NCI-H2196 treated with DMSO at 0.1 percent for 48 hours (cell line): ENCODE data around the gene CDKAL1.
"Not testable (repeated sequence)": the region's sequence is repeated elsewhere in the genome, so short reads cannot be mapped to it uniquely, and the experiment has no call there.

Source experiments
- DNase-seq: peaks from one replicate; lab custom pipeline; 2025; ENCODE audit not compliant: unreplicated experiment; lab: John Stamatoyannopoulos, UW

Gene CDKAL1

DNA sequence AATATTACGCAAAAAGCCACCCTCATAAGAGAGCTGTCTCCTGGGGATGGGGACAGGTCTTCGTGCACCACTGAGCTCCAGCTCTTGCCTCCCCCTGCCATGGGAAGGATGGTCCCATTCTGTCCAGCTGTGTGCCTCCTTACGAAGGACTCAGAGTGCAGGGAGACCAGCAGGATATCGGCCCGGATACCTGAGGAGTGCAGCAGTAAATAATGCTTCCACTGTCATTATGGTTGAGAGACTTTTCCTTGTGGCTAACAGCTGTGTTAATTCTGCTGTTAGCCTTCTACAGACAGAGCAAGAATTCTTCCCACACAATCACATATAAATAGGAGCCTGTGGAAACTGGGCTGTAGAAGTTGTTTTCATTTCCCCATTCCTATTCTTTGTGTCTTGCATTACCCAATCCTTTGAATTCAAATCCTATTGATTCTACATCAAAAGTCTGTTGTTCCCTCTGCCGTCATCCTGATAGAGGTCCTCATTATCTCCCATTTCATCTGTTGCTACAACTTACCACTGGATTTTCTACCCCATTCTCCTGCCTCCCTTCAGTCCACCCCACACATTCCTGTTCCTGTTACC, 694.7 kb downstream of the CDKAL1 start:
- no peak for DNase-seq

DNA sequence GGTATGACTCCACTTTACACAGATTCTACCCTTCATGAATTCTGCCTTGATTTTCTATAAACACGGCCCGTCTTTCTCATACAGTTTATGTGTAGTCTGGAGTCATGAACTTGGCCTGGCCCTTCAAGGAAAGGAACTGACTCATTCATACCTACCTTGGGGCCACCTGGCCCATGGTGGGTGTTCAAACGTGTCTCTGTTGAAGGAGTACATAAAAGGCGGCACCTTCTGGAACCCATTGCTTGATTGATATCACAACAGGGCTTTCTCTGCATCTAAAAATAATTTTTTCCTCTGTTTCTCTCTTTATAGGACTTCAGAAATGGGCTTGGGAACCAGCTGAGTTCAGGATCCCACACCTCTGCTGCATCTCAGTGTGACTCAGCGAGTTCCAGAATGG, 696.3 kb downstream of the CDKAL1 start:
- DNase-seq, result no peak

DNA sequence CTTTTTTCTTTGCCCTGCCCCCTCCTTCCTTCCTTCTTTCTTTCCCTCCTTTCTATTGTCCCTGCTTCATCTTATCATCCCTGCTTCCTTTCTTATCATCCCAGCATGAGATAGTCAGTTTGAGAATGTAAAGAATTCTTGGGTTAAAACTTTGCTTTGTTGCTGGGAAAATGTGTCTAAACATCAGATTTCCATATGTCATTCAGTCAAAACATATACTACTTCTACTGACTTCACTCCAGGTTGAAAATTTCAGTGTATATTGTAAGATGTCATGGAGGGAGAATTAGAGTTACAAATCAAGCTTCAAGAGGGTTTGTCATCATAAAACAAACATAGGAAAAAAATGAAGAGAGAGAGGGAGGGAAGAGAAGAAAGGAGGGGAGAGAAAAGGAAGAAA, 700.9 kb downstream of the CDKAL1 start:
- no peak for DNase-seq

DNA sequence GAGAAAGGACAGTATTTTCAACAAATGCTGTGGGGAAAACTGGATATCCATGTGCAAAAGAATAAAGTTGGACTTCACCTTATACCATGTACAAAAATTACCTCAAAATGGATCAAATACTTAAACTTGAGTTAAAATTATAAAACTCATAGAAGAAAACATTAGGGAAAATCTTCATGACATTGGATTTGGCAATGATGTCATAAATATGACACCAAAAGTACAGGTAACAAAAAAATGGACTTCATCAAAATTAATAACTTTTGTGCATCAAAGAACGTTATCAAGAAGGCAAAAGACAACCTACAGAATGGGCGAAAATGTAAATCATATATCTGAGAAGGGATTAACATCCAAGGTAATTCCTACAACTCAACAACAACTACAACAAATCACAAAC, 704.0 kb downstream of the CDKAL1 start:
- no peak for DNase-seq

DNA sequence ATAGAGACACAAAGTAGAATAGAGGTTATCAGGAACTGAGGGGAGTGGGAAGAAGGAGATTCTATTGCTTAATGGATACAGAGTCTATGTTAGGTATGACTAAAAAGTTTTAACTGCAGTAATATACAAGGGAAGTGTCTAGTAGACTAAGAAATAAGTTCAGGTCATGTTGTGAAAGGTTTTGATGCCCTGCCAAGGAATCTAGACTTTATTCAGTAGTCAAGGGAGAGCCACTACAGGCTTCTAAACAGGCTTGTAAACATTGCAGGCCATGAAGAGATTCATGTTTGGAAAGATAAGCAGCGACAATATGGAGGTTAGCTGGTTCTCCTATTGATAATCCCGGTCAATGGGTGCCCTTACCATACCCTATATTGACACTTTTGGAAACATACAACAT, 706.5 kb downstream of the CDKAL1 start:
- no peak for DNase-seq

DNA sequence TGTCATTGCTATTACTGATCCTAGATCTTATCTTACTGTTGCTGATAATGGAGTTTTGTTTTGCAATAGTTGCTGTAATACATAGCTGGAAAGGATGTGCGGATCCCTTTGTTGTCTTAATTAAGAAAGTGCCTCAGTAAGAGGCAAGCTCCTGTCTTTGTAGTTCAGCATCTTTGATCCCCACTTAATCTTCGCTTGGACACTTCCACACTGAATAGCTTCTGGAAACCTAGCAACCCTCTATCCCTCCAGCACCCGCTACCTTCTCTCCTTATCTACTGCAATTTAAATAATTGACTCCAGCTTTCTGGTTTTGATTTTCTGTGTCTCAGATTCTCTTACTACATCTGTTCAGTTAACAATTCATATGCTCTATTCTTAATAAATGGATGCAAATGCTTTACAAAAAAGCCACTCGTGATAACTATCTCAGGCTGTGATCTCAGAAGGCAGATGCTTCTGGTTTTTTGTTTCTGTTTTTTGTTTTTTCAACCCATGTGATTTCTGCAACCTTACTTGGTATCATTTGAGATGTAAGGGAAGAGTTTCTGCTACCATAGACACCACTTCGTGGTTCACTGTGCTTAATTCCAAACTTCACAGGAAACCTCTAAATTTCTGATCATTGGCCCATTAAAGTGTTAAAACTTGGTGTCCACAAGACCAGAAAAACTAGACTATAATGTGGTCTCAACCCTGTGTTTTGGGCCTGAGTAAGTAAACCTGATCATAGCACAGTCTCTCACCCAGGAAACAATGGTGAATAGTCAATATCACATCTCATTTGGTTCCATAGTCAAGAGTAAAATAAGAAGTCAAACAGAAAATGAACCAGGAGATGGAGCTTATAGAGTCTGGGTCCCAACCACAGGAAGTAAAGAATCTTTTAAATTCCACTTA, 707.2 kb downstream of the CDKAL1 start:
- DNase-seq, result no peak

DNA sequence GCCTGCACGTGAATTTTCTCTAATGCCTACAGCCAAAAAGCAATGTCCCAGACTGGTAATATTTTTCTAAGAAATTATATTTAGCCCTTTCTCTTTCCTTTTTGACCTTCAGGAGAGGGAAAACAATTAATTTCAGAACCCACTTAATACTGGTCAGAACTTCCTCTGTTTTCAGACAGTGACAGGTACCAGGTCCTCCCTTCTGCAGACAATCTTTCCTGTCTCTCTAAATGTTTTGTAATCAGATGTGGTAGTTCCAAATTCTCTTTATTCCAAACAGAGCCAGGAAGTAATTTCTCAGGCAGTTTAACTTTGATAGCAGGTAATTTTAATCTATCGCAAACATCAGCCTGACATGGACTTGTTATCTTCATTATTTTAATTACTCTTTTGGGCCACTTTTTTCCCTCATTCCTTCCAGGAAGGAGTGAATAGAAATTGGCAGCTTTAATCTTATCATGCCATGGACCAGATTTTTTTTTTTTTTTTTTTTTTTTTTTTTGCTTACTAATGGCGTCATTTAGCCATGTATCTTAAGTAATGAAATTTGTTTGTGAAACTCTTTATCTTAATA, 710.7 kb downstream of the CDKAL1 start:
- DNase-seq, result no peak

DNA sequence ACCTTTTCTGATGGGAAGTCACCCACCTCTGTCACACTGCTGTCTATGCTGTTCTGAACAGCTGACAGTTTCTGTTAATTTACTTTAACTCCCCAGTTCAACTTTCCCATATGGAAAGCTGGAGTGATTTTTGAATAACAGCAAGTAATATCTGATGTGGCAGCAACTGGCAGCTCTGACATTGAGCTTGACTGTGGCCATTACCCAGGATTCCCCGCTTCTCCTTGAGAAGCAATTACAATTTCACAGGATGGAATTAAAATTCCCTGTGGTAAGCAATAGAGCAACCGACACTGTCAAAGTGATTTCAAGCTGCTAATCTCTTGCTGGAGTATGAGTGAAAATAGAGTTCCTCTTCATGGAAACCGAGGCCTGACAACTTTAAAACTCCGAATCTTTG, 711.2 kb downstream of the CDKAL1 start:
- no peak for DNase-seq

DNA sequence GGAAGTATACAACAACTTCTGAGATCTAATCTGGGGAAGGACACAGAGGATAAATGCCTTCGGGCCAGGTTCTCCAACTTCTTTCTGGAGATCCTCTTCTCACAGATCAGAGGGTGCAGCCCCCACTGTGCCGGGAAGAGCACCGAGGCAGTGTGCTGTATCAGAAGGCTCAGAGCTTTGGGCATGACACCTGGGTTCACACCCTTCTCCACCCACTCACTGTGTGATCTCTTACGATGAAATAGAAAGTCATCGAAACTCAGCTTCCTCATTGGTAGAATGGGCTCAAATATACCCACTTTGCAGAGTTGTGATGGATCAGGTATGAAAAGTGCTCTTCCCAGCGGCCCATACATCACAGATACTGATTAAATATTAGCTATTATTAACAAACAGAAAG, 711.8 kb downstream of the CDKAL1 start:
- DNase-seq, result no peak

DNA sequence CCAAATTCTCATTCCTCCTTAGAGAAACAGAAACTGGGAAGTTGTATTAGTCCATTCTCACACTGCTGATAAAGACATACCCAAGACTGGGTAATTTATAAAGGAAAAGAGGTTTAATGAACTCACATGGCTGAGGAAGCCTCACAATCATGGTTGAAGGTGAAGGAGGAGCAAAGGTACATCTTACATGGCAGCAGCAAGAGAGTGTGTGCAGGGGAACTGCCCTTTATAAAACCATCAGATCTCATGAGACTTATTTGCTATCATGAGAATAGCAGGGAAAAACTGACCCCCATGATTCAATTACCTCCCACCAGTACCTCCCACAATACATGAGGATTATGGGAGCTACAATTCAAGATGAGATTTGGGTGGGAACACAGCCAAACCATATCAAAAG, 720.2 kb downstream of the CDKAL1 start:
- DNase-seq, result not testable (repeated sequence)

DNA sequence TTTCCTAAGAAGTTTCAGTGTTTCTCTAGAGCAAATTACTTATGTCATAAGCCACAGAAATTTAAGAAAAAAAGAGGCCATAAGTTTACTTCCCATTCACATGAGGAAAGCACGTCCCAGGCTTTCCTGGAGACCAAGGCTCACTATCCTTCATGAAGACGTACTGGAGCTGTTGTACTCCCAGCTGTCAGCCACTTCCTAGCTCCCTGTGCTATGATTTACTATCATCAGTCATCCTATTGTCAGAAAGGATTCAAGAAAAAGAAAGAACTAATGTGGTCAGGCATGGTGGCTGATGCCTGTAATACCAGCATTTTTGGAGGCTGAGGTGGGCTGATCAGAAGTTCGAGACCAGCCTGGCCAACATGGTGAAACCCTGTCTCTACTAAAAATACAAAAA, 721.9 kb downstream of the CDKAL1 start:
- DNase-seq, result no peak

DNA sequence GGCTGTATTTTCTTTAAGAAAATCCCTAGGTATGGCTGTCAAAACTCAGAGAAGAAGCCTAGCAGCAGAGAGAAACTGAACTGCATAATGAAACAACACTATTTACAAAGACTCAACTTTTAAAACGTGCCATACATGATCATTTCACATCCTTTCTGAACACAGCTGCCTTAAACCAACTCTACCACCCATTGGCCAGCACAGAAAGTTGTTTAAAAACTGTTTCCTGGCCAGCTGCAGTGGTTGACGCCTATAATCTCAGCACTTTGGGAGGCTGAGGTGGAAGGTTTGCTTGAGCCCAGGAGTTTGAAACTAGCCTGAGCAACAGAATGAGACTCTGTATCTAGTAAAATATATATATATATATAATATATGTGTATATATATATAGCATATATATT, 722.9 kb downstream of the CDKAL1 start:
- DNase-seq, result no peak

DNA sequence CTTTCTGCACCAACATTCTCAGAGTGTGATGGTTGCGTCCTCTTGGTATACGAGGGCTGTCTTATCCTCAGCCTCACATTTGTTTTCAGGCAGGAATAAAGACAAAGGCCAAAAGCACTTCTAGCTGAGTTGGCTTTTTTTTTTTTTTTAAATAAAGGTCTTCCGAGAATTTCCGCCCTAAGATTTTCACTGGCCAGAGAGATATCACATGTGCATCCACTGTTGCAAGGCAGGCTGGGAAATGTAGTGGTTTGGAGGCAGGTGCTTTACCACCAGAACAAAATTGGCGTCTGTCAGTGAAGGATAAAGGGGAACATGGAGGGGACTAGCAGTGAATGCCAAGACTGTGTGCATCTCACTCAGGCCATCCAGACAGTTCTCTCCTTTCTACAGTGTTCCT, 724.4 kb downstream of the CDKAL1 start:
- no peak for DNase-seq

DNA sequence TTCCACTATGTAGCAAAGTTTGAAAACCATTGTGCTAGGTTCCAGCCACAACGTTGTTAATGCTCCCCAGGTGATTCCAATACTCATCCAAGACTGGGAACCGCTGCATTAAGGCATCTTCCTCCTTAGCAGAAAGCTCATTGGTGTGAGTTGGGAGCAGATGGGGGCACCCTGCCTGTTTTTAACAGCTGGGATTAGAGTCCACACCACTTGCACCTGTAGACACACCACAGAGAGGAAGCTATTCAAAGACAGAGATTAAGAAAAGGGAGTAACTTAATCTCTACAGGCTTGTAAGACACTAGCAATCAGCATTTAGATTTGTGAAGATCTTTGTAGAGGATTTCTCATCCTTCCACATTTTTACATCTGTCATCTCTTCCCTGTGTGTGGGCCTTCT, 725.4 kb downstream of the CDKAL1 start:
- no peak for DNase-seq

DNA sequence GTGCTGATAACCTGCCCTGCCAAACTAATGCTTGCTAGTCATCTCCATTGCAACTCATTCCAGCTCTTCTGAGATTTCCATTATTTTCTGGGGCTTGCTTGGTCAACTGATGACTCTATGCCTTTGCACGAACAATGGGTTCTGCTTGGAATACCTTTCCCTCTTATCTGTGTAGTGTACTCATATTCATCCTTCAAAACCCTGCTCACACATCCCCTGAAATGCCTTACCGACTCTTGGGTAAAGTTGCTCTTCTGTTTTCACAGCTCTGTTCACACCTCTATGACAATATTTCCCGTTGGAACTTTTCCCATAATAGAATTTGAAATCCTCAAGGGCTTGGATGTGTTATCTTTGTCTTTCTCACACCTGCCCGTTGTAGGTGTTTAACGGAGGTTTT, 728.2 kb downstream of the CDKAL1 start:
- DNase-seq, result no peak

DNA sequence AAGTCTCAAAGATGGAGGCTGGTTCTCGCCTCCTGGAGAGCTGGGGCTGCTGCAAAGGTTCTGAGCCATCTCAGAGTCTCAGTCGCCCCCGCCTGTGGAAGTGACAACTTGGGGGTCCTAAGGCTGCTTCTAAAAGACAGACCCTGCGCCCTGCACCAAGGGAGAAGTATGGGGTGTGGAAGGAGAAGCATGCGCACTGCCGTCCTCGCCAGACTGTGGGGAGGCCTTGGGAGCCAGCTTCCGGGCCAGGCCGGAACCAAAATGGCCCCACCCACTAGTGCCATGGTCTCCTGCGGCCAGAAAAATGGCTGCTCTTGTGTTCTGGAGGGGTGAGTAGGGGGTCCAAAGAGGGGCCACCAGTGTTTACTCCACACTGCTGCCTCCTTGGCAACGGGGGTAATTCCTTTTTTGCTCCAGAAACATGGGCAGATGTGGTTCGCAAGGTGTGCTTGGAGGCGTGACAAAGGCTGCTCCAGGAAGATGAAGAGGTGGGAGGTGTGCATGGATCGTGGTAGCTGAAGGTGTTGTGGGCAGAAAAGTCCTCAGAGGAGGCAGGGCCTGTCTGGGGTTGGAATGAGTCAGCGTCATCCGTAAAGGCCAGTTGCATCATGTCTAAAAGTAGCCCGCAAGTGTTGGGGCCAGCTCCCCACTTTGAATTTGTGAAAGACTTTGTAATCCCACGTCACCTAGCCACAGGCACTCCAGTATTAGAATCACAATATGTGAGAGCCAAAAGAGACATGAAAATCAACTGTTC, 729.5 kb downstream of the CDKAL1 start:
- DNase-seq, result peak; percentile 68

DNA sequence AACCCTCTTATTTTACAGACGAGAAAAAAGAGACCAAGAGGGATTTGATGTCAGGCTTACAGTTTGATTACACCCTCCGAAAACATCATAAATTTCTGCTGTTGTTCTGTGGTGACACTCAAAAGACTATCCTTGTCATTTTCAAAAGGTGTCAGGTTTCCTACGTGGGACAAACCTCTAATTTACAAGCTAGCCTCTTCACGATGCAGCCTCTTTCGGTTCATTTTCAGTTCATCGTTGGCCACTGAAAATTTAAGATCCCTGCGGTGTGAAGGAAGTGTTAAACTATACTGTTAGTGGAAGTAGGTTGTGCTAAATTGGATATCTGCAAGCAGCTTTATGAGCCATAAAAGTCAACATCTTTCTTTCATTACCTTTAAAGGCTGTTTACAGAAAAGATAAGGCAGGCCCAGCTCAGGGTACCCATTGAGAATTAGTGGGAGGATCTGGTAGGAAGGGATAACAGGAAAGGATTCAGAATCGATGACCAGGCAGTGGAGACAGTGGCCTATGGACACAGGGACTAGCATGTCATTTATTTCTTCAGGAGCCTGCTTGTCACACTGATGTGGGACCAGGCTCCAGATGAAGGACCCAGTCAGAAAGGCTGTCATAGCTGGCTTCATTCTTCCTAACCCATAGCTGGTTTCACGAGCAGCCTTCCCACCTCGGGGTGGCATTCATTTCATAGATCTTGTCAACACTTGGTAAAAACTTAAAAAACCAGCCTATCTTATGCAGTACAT, 730.2 kb downstream of the CDKAL1 start:
- peak; percentile 68 for DNase-seq

DNA sequence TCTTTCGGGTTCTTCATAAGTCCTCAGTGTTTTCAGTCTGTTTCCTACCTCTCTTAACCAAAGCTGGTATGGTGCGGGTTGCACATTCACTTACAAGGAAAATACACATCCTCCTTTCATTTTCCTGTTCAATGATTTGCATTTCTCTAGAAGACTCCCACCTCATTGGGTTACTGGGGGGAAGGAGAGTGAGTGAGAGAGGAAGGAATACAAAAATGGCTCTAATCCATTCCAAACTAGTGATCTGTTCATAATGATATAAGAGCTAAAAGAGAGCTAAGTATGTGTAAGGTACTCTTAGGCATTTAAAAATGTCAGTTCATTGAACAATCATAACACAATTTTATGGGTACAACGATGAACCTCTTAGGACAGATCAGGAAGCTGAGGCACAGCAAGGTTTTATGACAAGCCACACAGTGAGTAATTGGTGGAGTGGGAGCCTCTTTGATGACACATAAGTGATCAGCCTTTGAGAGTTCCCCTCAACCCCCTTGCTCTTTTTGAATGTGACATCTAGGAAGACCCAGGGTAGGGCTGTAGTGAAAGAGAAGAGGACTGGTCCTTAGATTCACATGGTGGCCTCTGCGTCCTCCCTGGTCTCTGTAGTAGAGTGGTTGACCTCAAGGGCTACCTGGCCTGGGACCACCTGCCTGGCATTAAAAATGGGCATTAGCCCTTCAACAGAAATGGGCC, 730.9 kb downstream of the CDKAL1 start:
- no peak for DNase-seq

DNA sequence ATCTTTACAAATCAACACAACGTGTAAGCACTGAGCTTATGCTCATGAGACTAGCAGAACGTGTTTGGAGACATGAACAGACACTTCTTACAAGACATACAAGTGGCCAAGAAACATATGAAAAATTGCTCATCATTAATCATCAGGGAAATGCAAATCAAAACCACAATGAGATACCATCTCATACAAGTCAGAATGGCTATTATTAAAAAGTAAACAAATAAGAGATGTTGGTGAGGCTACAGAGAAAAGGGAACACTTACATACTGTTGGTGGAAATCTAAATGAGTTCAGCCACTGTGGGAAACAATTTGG, 731.4 kb downstream of the CDKAL1 start:
- DNase-seq, result no peak

DNA sequence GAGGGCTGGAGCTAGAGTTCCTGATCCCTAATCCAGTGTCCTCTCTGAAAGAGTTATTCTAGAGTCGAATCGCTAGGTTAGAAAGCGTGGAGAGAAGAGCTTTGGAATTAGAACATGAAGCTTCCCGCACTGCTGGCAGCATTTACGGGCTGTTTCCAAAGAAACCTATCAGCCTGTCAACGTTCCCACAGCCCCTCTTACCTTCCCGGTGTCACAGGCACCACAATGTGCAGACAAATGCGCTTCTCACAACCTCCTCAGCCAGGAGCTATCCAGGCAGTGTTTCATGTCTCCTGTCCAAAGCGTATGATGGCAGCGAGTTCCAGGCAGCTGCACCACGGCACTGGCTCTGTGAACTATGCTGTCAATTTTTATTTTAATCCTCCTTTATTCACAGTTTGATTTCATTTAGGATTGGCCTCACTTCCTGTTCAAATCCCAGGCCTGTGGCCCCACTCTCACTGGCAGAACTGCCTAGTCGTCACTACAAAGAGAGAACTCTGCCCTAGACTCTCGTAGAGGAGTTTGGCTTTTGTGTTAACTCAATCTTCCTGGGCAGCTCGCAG, 736.5 kb downstream of the CDKAL1 start:
- no peak for DNase-seq
